Measurements from ENCODE around the gene ADAMTSL2. TPM values are rescaled to one million over a fixed set of nuclear protein-coding genes. Genes with fewer than 3 reads are reported as not detected.

The ADAMTSL2 gene
- total RNA-seq, 1 experiment from 2014 or later: not detected

- Mint-ChIP-seq H3K4me1 (ENCODE audit: insufficient read depth, unreplicated experiment) (no peaks in the 10 kb centered on the region), H3K27me3 (ENCODE audit: insufficient read depth, unreplicated experiment) (peaks cover 57% of the 10 kb centered on the region), H3K27ac (ENCODE audit: low read depth, unreplicated experiment) (no peak overlapping the region), H3K4me3 (ENCODE audit: unreplicated experiment) (no peak overlapping the region), H3K9me3 (ENCODE audit: unreplicated experiment) (no peaks in the 10 kb centered on the region), H3K36me3 (ENCODE audit: insufficient read depth, unreplicated experiment) (no peaks in the 10 kb centered on the region)
- intact Hi-C loops (cut with micrococcal nuclease): loop anchor here (1.0 kb wide), 1 partner anchor 193 kb away; no protein-coding TSS in a partner anchor
- POLR2A ChIA-PET: no interaction called here
- DNase-seq (ENCODE audit: unreplicated experiment): peak; percentile 54
- no TSS peak for BruUV-seq (replicated peaks)
- TF ChIP-seq CTCF (IDR thresholded peaks at IDR 0.05; ENCODE audit: unreplicated experiment): peak; percentile 39
- CTCF ChIA-PET: interaction anchor here (0.6 to 0.9 kb wide), 5 partner anchors 27 to 990 kb away, joined by 3 to 5 read pairs (median 3); no protein-coding TSS in a partner anchor
These were observed 1.4 kb upstream of the ADAMTSL2 start for GRCh38 chr9:133532937-133533668.

GRCh38 chr9:133533857-133534256 lies 647 bp upstream of the ADAMTSL2 start:
- Mint-ChIP-seq H3K36me3 (ENCODE audit: insufficient read depth, unreplicated experiment) (no peaks in the 10 kb centered on the region), H3K27ac (ENCODE audit: low read depth, unreplicated experiment) (no peak overlapping the region), H3K4me1 (ENCODE audit: insufficient read depth, unreplicated experiment) (no peaks in the 10 kb centered on the region), H3K27me3 (ENCODE audit: insufficient read depth, unreplicated experiment) (peaks cover 57% of the 10 kb centered on the region), H3K4me3 (ENCODE audit: unreplicated experiment) (no peak overlapping the region), H3K9me3 (ENCODE audit: unreplicated experiment) (no peaks in the 10 kb centered on the region)
- no peak for TF ChIP-seq CTCF (IDR thresholded peaks at IDR 0.05; ENCODE audit: unreplicated experiment)
- no peak for DNase-seq (ENCODE audit: unreplicated experiment)
- no TSS peak for BruUV-seq (replicated peaks)
- ChIA-PET CTCF (interaction anchor here (0.6 kb wide), 1 partner anchor 191 kb away, joined by 3 read pairs; no protein-coding TSS in a partner anchor), POLR2A (no interaction called here)
- intact Hi-C loops (cut with micrococcal nuclease): loop anchor here (1.0 kb wide), 1 partner anchor 192 kb away; no protein-coding TSS in a partner anchor

- Mint-ChIP-seq H3K9me3 (ENCODE audit: unreplicated experiment) (no peaks in the 10 kb centered on the region), H3K27ac (ENCODE audit: low read depth, unreplicated experiment) (no peak overlapping the region), H3K27me3 (ENCODE audit: insufficient read depth, unreplicated experiment) (peaks cover 50% of the 10 kb centered on the region), H3K36me3 (ENCODE audit: insufficient read depth, unreplicated experiment) (no peaks in the 10 kb centered on the region), H3K4me3 (ENCODE audit: unreplicated experiment) (no peak overlapping the region), H3K4me1 (ENCODE audit: insufficient read depth, unreplicated experiment) (no peaks in the 10 kb centered on the region)
- DNase-seq (ENCODE audit: unreplicated experiment): no peak
- intact Hi-C loops (cut with micrococcal nuclease): no loop called here
- no TSS peak for BruUV-seq (replicated peaks)
- POLR2A ChIA-PET: no interaction called here
- TF ChIP-seq CTCF (IDR thresholded peaks at IDR 0.05; ENCODE audit: unreplicated experiment): no peak
- CTCF ChIA-PET: no interaction called here
These were observed 888 bp downstream of the ADAMTSL2 start for GRCh38 chr9:133535306-133535877.

- DNase-seq (ENCODE audit: unreplicated experiment): no peak
- Mint-ChIP-seq H3K9me3 (ENCODE audit: unreplicated experiment) (no peaks in the 10 kb centered on the region), H3K36me3 (ENCODE audit: insufficient read depth, unreplicated experiment) (no peaks in the 10 kb centered on the region), H3K4me3 (ENCODE audit: unreplicated experiment) (no peak overlapping the region), H3K4me1 (ENCODE audit: insufficient read depth, unreplicated experiment) (no peaks in the 10 kb centered on the region), H3K27ac (ENCODE audit: low read depth, unreplicated experiment) (no peak overlapping the region), H3K27me3 (ENCODE audit: insufficient read depth, unreplicated experiment) (peaks cover 49% of the 10 kb centered on the region)
- BruUV-seq (replicated peaks): no TSS peak
- no peak for TF ChIP-seq CTCF (IDR thresholded peaks at IDR 0.05; ENCODE audit: unreplicated experiment)
- ChIA-PET POLR2A (no interaction called here), CTCF (no interaction called here)
- intact Hi-C loops (cut with micrococcal nuclease): no loop called here
These were observed 1.6 kb downstream of the ADAMTSL2 start for GRCh38 chr9:133536080-133536479.

Data from MCF 10A (cell line).